ENCODE data around the gene SENP3.
A peak's percentile ranks its signal among the peaks of the same experiment; 100 is the strongest.

SENP3 gene

GRCh38 chr17:7614425-7615264, 52.9 kb downstream of the SENP3 start, which contains the start of gene FXR2 (continued):
- no peak for TF ChIP-seq PRDM10 (tag by site-specific recombination; IDR thresholded peaks at IDR 0.05)
- peak; percentile 71 for TF ChIP-seq GLIS2 (tag by site-specific recombination; IDR thresholded peaks at IDR 0.05)
- peak; percentile 85; the same call in 1 of the 2 replicates for TF ChIP-seq HOXC10 (CRISPR knock-in tag; IDR thresholded peaks at IDR 0.05)
- TF ChIP-seq TCF7L2 (IDR thresholded peaks at IDR 0.05; ENCODE audit: borderline replicate concordance, low read depth, low read length): no peak
- peak; percentile 92 for TF ChIP-seq SP3 (tag by site-specific recombination; IDR thresholded peaks at IDR 0.05)
- no peak for TF ChIP-seq ZNF302 (tag by site-specific recombination; IDR thresholded peaks at IDR 0.05; ENCODE audit: low read depth)
- TF ChIP-seq ZNF792 (tag by site-specific recombination; IDR thresholded peaks at IDR 0.05): no peak
- TF ChIP-seq, protein P1, sequence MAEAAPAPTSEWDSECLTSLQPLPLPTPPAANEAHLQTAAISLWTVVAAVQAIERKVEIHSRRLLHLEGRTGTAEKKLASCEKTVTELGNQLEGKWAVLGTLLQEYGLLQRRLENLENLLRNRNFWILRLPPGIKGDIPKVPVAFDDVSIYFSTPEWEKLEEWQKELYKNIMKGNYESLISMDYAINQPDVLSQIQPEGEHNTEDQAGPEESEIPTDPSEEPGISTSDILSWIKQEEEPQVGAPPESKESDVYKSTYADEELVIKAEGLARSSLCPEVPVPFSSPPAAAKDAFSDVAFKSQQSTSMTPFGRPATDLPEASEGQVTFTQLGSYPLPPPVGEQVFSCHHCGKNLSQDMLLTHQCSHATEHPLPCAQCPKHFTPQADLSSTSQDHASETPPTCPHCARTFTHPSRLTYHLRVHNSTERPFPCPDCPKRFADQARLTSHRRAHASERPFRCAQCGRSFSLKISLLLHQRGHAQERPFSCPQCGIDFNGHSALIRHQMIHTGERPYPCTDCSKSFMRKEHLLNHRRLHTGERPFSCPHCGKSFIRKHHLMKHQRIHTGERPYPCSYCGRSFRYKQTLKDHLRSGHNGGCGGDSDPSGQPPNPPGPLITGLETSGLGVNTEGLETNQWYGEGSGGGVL (tag by site-specific recombination; IDR thresholded peaks at IDR 0.05): peak; percentile 69; the same call in 1 of the 2 replicates
- no peak for TF ChIP-seq ZNF394 (tag by site-specific recombination; IDR thresholded peaks at IDR 0.05; ENCODE audit: borderline replicate concordance)
- TF ChIP-seq GLIS1 (tag by site-specific recombination; IDR thresholded peaks at IDR 0.05): peak; percentile 78
- TF ChIP-seq, protein P2, sequence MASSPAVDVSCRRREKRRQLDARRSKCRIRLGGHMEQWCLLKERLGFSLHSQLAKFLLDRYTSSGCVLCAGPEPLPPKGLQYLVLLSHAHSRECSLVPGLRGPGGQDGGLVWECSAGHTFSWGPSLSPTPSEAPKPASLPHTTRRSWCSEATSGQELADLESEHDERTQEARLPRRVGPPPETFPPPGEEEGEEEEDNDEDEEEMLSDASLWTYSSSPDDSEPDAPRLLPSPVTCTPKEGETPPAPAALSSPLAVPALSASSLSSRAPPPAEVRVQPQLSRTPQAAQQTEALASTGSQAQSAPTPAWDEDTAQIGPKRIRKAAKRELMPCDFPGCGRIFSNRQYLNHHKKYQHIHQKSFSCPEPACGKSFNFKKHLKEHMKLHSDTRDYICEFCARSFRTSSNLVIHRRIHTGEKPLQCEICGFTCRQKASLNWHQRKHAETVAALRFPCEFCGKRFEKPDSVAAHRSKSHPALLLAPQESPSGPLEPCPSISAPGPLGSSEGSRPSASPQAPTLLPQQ (tag by site-specific recombination; IDR thresholded peaks at IDR 0.05): peak; percentile 94
- peak; percentile 62; the same call in 1 of the 2 replicates for TF ChIP-seq KLF1 (tag by site-specific recombination; IDR thresholded peaks at IDR 0.05)
- no peak for TF ChIP-seq ZNF555 (tag by site-specific recombination; conservative IDR thresholded peaks at IDR 0.05)
- TF ChIP-seq ZNF366 (tag by site-specific recombination; conservative IDR thresholded peaks at IDR 0.05): peak; percentile 92
- peak; percentile 83 for TF ChIP-seq ZNF341 (tag by site-specific recombination; IDR thresholded peaks at IDR 0.05; ENCODE audit: low read depth)
- no peak for TF ChIP-seq ZNF114 (tag by site-specific recombination; IDR thresholded peaks at IDR 0.05)
- TF ChIP-seq IKZF3 (tag by site-specific recombination; IDR thresholded peaks at IDR 0.05): 0 out of 2 replicates have a peak, but pooled peaks have one; percentile 34
- peak; percentile 88 for TF ChIP-seq KLF8 (tag by site-specific recombination; IDR thresholded peaks at IDR 0.05)
- TF ChIP-seq ZFP69B (tag by site-specific recombination; IDR thresholded peaks at IDR 0.05): peak; percentile 98
- TF ChIP-seq ZIC2 (tag by site-specific recombination; IDR thresholded peaks at IDR 0.05): peak; percentile 80
- no peak for TF ChIP-seq ZNF707 (tag by site-specific recombination; IDR thresholded peaks at IDR 0.05)
- peak; percentile 14; the same call in 1 of the 2 replicates for TF ChIP-seq ZNF37A (tag by site-specific recombination; IDR thresholded peaks at IDR 0.05)
- TF ChIP-seq KLF9 (tag by site-specific recombination; IDR thresholded peaks at IDR 0.05; ENCODE audit: low read depth): peak; percentile 96
- peak; percentile 97 for TF ChIP-seq SP2 (tag by site-specific recombination; IDR thresholded peaks at IDR 0.05)
- TF ChIP-seq CTCF (tag by site-specific recombination; IDR thresholded peaks at IDR 0.05): peak; percentile 94
- TF ChIP-seq OSR2 (tag by site-specific recombination; IDR thresholded peaks at IDR 0.05): peak; percentile 24; the same call in 1 of the 2 replicates
- TF ChIP-seq ZNF561 (tag by site-specific recombination; IDR thresholded peaks at IDR 0.05; ENCODE audit: borderline replicate concordance): peak; percentile 39; the same call in 1 of the 2 replicates
- TF ChIP-seq, protein P3, sequence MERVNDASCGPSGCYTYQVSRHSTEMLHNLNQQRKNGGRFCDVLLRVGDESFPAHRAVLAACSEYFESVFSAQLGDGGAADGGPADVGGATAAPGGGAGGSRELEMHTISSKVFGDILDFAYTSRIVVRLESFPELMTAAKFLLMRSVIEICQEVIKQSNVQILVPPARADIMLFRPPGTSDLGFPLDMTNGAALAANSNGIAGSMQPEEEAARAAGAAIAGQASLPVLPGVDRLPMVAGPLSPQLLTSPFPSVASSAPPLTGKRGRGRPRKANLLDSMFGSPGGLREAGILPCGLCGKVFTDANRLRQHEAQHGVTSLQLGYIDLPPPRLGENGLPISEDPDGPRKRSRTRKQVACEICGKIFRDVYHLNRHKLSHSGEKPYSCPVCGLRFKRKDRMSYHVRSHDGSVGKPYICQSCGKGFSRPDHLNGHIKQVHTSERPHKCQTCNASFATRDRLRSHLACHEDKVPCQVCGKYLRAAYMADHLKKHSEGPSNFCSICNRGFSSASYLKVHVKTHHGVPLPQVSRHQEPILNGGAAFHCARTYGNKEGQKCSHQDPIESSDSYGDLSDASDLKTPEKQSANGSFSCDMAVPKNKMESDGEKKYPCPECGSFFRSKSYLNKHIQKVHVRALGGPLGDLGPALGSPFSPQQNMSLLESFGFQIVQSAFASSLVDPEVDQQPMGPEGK (tag by site-specific recombination; IDR thresholded peaks at IDR 0.05): peak; percentile 19; the same call in 1 of the 2 replicates
- no peak for TF ChIP-seq ZNF548 (tag by site-specific recombination; IDR thresholded peaks at IDR 0.05)
- no peak for TF ChIP-seq ZNF785 (tag by site-specific recombination; IDR thresholded peaks at IDR 0.05)

Data from HEK293 (cell line).